Measurements from ENCODE around the gene EPN3. TPM values are rescaled to one million over a fixed set of nuclear protein-coding genes. Genes with fewer than 3 reads are reported as not detected.

The EPN3 gene
- polyA plus RNA-seq, 5 donors, result 2.8 to 7.4 (median 5.2) TPM

GRCh38 chr17:50548831-50549230 lies 16.3 kb downstream of the EPN3 start:
- no peak for DNase-seq

- DNase-seq, result no peak
Observed at GRCh38 chr17:50549256-50549941, 16.9 kb downstream of the EPN3 start.

GRCh38 chr17:50549969-50550368 lies 17.4 kb downstream of the EPN3 start:
- DNase-seq, result no peak

GRCh38 chr17:50550661-50551432 lies 18.3 kb downstream of the EPN3 start:
- DNase-seq, result peak; percentile 79 to 85

GRCh38 chr17:50551433-50551815 lies 18.9 kb downstream of the EPN3 start:
- no peak for DNase-seq

- DNase-seq, result no peak
Observed at GRCh38 chr17:50551884-50552283, 19.3 kb downstream of the EPN3 start.

- no peak for DNase-seq
Observed at GRCh38 chr17:50554201-50554600, 21.7 kb downstream of the EPN3 start.

- no peak for DNase-seq
Observed at GRCh38 chr17:50556803-50557202, 24.3 kb downstream of the EPN3 start.

- no peak for DNase-seq
Observed at GRCh38 chr17:50557630-50558029, 25.1 kb downstream of the EPN3 start.

- DNase-seq, result no peak
Observed at GRCh38 chr17:50558091-50558490, 25.6 kb downstream of the EPN3 start.

- DNase-seq, result no peak
Observed at GRCh38 chr17:50558581-50558940, 26.0 kb downstream of the EPN3 start.

GRCh38 chr17:50558941-50559614 lies 26.5 kb downstream of the EPN3 start:
- DNase-seq, result no peak

- peak; percentile 72 to 73 for DNase-seq
Observed at GRCh38 chr17:50559674-50560184, 27.2 kb downstream of the EPN3 start.

GRCh38 chr17:50560185-50560824 lies 27.8 kb downstream of the EPN3 start, which contains the start of gene CACNA1G:
CACNA1G (plus strand) TSS chr17:50560715; CDS start chr17:50561460, 745 bp downstream.
- peak; percentile 94 to 95 for DNase-seq

GRCh38 chr17:50560931-50561745 lies 28.6 kb downstream of the EPN3 start:
- no peak for DNase-seq

GRCh38 chr17:50561746-50562141 lies 29.2 kb downstream of the EPN3 start:
- no peak for DNase-seq

- no peak for DNase-seq
Observed at GRCh38 chr17:50562242-50563091, 29.9 kb downstream of the EPN3 start.

- no peak for DNase-seq
Observed at GRCh38 chr17:50563092-50563511, 30.6 kb downstream of the EPN3 start.

- peak; percentile 75 to 82 for DNase-seq
Observed at GRCh38 chr17:50564916-50565315, 32.4 kb downstream of the EPN3 start.

Data from right lung (tissue), 5 donors.